Gastroesophageal sphincter (tissue), 4 donors: ENCODE results near the gene ZNF135. TPM values are rescaled to one million over a fixed set of nuclear protein-coding genes. Genes with fewer than 3 reads are reported as not detected.

Source experiments
- ATAC-seq: fragments of 150-250 bp; one replicate; pipeline ENCODE4 v1.9.1; 2016; ENCODE audit warnings: mild to moderate bottlenecking, moderate library complexity
- H3K27ac ChIP-seq, 4 donors: fragments of 200-600 bp; sonication (generic) in 3 of 4; 1 replicate in 3 of 4; 2 replicates in 1 of 4; pipeline ENCODE4 v1.5.1; 2016 to 2019
- H3K27me3 ChIP-seq: fragments of 200-600 bp; sonication (generic); one replicate; pipeline ENCODE4 v1.5.1; 2019
- H3K36me3 ChIP-seq, 2 donors: fragments of 200-600 bp; sonication (generic); one replicate each; pipeline ENCODE4 v1.5.1; 2019; ENCODE audit warnings: control low read depth in 1 of 2
- H3K4me1 ChIP-seq, 3 donors: fragments of 200-600 bp; sonication (generic); 1 replicate in 2 of 3; 2 replicates in 1 of 3; pipeline ENCODE4 v1.5.1; 2016 to 2019; ENCODE audit warnings: control low read depth in 2 of 3
- H3K4me3 ChIP-seq, 2 donors: fragments of 200-600 bp; sonication (generic); one replicate each; pipeline ENCODE4 v1.5.1; 2019; ENCODE audit warnings: mild to moderate bottlenecking in 1 of 2, moderate library complexity in 1 of 2
- H3K9me3 ChIP-seq, 3 donors: fragments of 200-600 bp; sonication (generic); one replicate each; pipeline ENCODE4 v1.5.1; 2017 to 2019; ENCODE audit warnings: control low read depth in 2 of 3
- EP300 ChIP-seq: sonication (generic); formaldehyde crosslinking; IDR thresholded peaks from one replicate; pipeline ENCODE4 v1.6.1; 2017; ENCODE audit warnings: antibody characterized with exemption, mild to moderate bottlenecking
- POLR2A ChIP-seq, 2 donors: fragments of 450-650 bp; IDR thresholded peaks; one replicate each; pipeline ENCODE4 v1.6.1; 2017; ENCODE audit warnings: antibody characterized with exemption in 2 of 2, mild to moderate bottlenecking in 2 of 2, moderate library complexity in 1 of 2
- POLR2AphosphoS5 ChIP-seq: sonication (generic); formaldehyde crosslinking; IDR thresholded peaks from one replicate; pipeline ENCODE4 v1.6.1; 2017; ENCODE audit warnings: antibody characterized with exemption
- WGBS, 2 donors: methylation state at CpG; one replicate each; pipeline ENCODE4 v1.1.5; 2018; ENCODE audit warnings: low coverage in 1 of 2; 5-methylcytosine and 5-hydroxymethylcytosine counted together
- total RNA-seq, 4 donors: library from RNA; depleted of rRNA; stranded (reverse); fragments of >200 nt; gene quantifications; one replicate each; pipeline ENCODE4 v1.1.0, GENCODE V29; 2016
- TF ChIP-seq, protein P1 (sequence below), 4 experiments: fragments of 200-600 bp in 2 of 4; fragments of 450-650 bp in 2 of 4; sonication (generic) in 1 of 4; IDR thresholded peaks; one replicate each; pipeline ENCODE4 v1.5.1; 2017 to 2019; ENCODE audit warnings: antibody characterized with exemption in 4 of 4, mild to moderate bottlenecking in 2 of 4, moderate library complexity in 2 of 4

The ZNF135 gene
- total RNA-seq, 4 donors from 2014 or later, result 5.8 to 9.0 (median 7.5) TPM

DNA sequence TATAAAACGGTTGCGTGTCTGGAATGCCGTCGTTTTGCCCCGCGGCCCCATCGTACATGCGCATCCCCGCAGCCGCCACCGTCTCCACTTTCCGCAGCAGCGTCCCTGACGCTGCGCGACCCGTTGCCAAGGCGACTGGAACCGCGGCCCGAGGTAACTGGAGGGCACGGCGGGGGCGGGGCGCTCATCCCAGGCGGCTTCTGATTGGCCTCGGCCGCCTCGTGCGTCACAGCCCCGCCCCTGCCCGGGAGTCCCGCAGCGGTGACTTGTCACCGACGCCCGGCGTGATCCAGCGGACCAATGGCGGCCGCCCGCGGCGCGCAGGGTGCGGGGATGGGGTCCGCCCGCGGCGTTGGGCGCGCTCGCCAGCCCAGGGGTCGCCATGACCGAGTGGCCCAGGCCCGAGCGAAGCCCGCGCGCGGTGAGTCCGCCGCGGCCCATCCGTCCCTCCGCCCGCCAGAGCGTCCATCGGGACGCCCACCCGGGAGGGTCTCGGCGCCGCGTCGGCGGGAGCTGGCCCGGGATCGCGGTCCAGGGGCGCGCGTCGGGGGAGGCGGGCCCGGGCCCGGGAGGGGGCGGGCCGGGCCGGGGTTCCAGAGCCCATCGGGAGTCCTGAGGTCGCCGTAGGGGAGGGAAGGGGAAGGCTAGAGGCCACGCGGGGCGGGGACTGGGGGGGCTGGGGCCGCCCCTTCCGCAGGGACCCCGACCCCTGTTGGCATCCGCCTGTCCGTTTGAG, 25.2 kb upstream of the ZNF135 start, which contains the start of gene ZSCAN1:
ZSCAN1 (plus strand) TSS at position 285 of the 736 bp plus-strand sequence. CDS start 3,812 bp downstream, outside the sequence.
- WGBS, 2 donors, result 0% methylated on average over 6 of the region's 101 CpGs; no CpG with 5 or more reads in 1 of the 2 donors
- peaks cover 0 to 28% (median 0%) of the 10 kb centered on the region in 3 donors for H3K4me1 ChIP-seq
- H3K4me3 ChIP-seq, result peak within 1 kb of the TSS; percentile 33 to 75
- peak; percentile 96 for ATAC-seq
- peaks cover 39% of the 10 kb centered on the region for H3K27me3 ChIP-seq
- H3K36me3 ChIP-seq, result no peaks in the 10 kb centered on the region
- H3K27ac ChIP-seq, result peak within 1 kb of the TSS in 3 of 4 donors; percentile 19 to 80 (median 64)
- H3K9me3 ChIP-seq, result peaks cover 0 to 37% (median 0%) of the 10 kb centered on the region in 3 donors
- TF ChIP-seq POLR2AphosphoS5 (no peak), POLR2A (IDR thresholded peaks at IDR 0.05) (peak; percentile 15 to 59), EP300 (no peak)
- TF ChIP-seq, protein P1, sequence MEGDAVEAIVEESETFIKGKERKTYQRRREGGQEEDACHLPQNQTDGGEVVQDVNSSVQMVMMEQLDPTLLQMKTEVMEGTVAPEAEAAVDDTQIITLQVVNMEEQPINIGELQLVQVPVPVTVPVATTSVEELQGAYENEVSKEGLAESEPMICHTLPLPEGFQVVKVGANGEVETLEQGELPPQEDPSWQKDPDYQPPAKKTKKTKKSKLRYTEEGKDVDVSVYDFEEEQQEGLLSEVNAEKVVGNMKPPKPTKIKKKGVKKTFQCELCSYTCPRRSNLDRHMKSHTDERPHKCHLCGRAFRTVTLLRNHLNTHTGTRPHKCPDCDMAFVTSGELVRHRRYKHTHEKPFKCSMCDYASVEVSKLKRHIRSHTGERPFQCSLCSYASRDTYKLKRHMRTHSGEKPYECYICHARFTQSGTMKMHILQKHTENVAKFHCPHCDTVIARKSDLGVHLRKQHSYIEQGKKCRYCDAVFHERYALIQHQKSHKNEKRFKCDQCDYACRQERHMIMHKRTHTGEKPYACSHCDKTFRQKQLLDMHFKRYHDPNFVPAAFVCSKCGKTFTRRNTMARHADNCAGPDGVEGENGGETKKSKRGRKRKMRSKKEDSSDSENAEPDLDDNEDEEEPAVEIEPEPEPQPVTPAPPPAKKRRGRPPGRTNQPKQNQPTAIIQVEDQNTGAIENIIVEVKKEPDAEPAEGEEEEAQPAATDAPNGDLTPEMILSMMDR (IDR thresholded peaks at IDR 0.05), result peak in 1 of 4 experiments; percentile 26

DNA sequence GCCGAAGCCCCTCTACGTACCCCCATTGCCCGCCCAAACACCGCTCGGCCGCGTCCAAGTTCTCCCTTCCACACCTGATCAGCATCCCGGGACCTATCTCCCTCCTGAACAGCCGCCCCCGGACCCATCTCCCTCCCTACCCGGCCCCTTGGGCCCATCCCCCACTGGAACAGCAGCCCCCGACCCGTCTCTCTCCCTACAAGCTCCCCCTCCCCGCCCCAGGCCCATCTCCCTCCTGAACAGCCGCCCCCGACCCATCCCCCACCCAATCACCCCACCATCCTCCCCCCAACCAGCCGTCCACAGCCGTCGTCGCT, 24.6 kb upstream of the ZNF135 start:
- Histone ChIP-seq H3K27ac (peak overlapping the region in 2 of 4 donors; percentile 64 to 80), H3K4me1 (peaks cover 0 to 28% (median 0%) of the 10 kb centered on the region in 3 donors), H3K36me3 (no peaks in the 10 kb centered on the region), H3K4me3 (peak overlapping the region; percentile 33 to 75), H3K27me3 (peaks cover 43% of the 10 kb centered on the region), H3K9me3 (peaks cover 0 to 41% (median 0%) of the 10 kb centered on the region in 3 donors)
- no peak for ATAC-seq
- WGBS, 2 donors, result 3% methylated on average over 8 to 12 of the region's 20 CpGs
- TF ChIP-seq, protein P1 (IDR thresholded peaks at IDR 0.05), result no peak
- TF ChIP-seq EP300 (no peak), POLR2A (IDR thresholded peaks at IDR 0.05) (no peak)

DNA sequence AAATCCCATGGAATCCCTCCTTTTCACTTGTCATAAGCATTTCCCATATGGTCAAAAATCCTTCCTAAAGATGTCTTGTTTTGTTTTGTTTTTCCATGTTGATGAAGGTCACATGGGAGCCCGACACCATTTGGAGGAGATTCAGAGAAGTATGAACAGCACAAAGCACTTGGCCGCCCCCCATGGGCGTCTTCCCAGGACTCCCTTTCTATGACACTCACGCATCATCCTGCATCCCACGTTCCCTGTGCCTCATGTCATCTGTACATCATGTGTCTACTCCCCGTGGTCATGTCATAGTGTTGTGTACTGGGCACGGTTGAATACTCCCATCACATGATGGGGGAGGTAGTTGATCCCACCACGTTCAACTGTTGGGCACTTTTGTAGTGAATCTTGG, 23.2 kb upstream of the ZNF135 start:
- Histone ChIP-seq H3K4me1 (peaks cover 0 to 28% (median 0%) of the 10 kb centered on the region in 3 donors), H3K36me3 (no peaks in the 10 kb centered on the region), H3K27me3 (peaks cover 43% of the 10 kb centered on the region), H3K27ac (no peak overlapping the region), H3K4me3 (no peak overlapping the region), H3K9me3 (peaks cover 0 to 53% (median 0%) of the 10 kb centered on the region in 3 donors)
- TF ChIP-seq, protein P1 (IDR thresholded peaks at IDR 0.05), result no peak
- 55 to 61% methylated on average over 8 of the region's 8 CpGs for WGBS, 2 donors
- ATAC-seq, result no peak

DNA sequence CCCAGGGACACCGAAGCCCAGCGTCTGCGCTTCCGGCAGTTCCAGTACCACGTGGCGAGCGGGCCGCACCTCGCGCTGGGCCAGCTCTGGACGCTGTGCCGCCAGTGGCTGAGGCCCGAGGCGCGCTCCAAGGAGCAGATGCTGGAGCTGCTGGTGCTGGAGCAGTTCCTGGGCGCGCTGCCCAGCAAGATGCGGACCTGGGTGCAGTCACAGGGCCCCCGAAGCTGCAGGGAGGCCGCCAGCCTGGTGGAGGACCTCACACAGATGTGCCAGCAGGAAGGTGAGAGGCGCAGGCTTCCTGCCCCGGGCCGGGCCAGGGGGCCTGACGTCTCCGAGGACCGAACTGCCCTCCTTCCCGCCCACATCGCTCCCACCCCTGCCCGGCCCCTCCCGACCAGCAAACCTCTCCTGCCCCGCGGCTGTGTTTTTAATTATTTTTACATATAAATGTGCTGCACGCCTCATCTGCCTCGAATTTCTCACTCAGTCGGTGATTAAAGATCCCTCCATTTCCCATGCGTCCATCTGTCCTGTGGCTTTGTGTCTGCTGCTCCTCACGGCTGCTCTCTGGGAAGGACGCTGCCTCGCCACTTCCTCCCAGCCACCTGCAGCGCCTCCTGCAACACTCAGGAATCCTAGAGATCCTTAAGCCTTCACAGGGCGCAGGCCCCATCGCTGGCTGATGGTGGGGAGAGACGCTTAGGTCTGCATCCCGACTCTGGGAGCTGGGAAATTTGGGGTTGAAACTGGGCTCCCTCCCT, 21.0 kb upstream of the ZNF135 start:
- TF ChIP-seq POLR2A (IDR thresholded peaks at IDR 0.05) (no peak), EP300 (no peak), POLR2AphosphoS5 (no peak)
- TF ChIP-seq, protein P1 (IDR thresholded peaks at IDR 0.05), result no peak
- Histone ChIP-seq H3K4me3 (peak overlapping the region in 1 of 2 donors; percentile 18), H3K27me3 (peaks cover 54% of the 10 kb centered on the region), H3K4me1 (peaks cover 0 to 27% (median 0%) of the 10 kb centered on the region in 3 donors), H3K27ac (no peak overlapping the region), H3K9me3 (peaks cover 0 to 74% (median 1%) of the 10 kb centered on the region in 3 donors), H3K36me3 (no peaks in the 10 kb centered on the region)
- WGBS, 2 donors, result 16 to 19% methylated on average over 9 to 12 of the region's 44 CpGs
- ATAC-seq, result no peak
